NCI-H82 (cell line): Measurements from ENCODE around the gene DLX5.
A peak's percentile ranks its signal among the peaks of the same experiment; 100 is the strongest.

Experiments
- DNase-seq: peaks from one replicate; lab custom pipeline; 2025; lab: John Stamatoyannopoulos, UW

The DLX5 gene

GRCh38 chr7:97005183-97006054 lies 19.2 kb downstream of the DLX5 start, which contains the start of gene DLX6:
Gene DLX6, plus strand, starts transcription at chr7:97005553. Its CDS starts 425 bp downstream, at chr7:97005978.
- peak; percentile 98 for DNase-seq

DNA sequence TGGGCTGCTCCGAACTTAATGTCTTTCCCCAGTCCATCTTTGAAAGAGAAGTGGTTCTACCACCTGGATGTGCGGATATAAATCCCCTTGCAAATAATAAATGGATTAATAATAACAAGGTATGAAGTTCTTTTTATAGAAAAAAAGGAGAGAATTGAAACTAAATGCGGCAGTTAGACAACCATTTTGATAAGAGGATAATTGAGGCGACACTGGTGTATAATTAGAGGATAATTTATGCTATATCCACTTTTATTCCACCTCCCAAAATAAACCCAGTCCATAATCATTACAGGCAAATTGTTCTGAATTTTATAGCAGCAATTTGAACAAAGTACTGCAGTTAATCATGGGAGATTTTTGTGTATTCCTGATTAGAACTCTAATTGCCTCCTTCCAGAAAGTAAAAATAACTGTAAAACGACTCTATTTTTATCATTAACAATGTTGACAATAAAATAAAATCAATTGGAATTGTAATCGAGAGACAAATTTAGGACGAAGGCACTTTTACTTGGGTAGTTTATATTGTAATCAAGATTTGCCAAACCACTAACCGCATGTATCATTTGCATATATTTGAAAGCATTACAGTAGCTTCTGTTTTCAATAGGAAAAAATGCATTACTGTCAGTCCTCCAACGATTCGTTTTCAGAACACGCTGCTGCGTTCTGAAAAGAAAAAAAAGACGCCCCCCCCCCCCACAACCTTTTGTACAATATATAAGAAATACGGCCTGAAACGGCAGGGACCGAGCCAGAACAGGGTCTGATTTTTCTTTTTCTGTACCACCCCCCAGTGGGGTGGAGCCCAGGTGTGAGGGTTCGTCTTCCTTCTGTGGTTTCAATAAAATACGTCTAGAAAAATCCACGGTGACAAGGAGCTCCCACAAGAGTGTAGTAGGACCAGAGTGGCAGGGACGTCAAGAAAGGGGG lies 20.1 kb downstream of the DLX5 start:
- DNase-seq = no peak

DNA sequence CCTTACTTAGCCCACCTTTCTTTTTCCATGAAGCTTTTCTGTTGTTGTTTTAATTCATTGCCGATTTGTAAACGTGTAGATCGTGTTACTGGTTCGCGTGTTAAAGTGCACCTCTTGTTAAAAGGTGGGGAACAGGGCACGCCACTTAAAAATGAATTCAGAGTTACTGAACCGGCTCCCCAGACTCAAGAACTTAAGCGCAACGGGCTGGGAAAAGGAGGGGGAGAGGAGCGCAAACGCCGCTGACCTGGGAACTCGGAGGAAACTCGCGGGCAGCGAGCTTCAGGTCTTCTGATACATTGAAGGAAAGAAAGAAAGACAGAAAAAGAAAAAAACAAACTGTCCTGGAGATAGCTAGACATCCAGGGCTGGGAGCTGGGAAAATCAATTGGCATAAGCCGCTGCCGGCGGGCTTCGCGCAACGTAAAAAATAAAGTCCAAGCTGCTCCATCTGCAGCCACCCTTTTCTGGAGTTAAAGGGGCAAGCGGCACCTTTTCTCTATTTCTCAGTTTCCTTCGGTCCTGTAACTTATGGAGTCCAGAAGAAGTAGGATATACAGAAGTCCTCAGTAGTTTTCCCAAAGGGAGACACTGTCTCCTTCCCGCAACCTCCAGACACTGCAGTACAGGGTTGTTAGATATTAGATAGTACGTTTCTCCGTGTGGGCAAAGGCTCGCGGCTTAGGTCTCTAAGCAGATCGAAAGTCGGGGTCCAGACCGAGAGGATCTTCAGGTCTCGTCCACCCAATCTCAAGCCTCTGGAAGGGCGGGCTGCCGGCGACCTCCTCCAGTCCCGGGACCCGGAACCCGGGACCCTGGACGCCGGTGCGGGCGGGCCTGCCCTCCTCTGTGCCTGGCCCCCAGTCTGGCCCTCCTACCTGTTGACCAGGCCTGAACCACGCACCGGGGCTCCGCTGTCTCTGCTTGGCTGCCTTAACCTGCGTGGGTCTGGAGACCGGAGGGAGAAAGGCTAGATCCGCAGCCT lies 21.1 kb downstream of the DLX5 start:
- DNase-seq = no peak

GRCh38 chr7:97002555-97003261 lies 21.9 kb downstream of the DLX5 start:
- DNase-seq = no peak

GRCh38 chr7:97001656-97002554 lies 22.7 kb downstream of the DLX5 start:
- no peak for DNase-seq

- no peak for DNase-seq
Observed at GRCh38 chr7:97001221-97001620, 23.4 kb downstream of the DLX5 start.

DNA sequence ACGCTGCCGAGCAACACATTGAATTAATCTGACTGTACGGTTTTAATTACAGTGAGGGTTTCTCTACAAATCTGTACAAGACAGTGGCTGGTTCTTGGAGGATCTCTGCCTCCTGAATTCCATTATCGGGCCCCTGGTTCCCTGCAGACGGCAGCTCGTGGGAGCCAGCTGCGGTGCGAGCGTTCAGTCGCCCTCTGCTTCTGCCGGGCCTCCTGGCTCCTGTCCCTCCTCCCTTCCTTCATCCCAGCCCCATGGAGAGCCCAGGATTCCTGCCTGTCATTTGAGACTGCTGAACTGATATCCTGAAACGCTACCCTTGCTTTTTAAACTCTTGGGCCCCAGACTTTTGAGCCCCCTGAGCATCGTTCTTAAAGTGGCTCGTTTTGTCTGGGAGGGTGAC lies 25.9 kb downstream of the DLX5 start:
- DNase-seq = peak; percentile 23

DNA sequence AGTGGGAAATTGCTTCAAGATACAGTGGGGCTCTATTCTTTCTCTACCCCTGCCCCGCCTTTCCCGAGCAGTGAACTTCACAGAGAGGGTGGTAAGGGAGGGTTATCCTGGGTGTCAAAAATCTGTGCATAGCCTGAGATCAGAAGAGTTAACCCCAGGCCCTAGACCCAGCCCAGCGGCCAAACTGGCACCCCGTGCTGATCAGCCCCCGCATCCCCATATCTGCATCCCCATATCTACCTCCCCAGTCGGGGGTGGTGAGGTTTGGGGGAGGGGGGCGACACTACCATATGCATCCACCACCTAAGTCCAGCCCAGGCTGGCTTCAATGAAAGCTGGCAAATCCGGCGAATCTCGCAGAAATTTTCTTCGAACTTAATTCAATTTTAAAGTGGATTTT lies 26.3 kb downstream of the DLX5 start:
- DNase-seq = no peak

DNA sequence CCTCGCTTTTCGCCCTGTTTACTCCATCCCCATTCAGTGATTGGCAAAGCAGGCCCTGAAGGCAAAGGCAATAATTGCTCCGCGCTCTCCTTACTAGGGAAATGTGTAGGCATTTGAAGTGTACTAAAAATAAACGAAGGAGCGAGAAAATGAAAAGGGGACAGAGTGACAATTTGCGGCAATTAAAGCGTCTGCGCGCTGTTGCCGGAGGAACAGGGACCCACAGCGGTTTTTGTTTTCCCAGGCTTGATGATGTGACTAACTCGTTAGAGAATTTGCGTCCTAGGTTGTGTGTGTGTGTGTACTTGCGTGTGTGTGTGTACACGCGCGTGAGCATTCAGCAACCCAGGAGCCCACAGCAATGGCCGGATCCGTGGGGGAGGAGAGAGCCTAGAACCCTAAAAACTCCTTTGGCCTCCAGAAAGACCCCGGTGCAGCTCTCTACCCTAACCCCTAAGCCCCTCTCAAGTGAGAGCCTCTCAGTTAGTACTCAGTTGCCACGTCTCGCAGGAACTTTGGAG lies 27.1 kb downstream of the DLX5 start:
- DNase-seq = no peak

- DNase-seq = no peak
Observed at GRCh38 chr7:96996958-96997511, 27.6 kb downstream of the DLX5 start.

DNA sequence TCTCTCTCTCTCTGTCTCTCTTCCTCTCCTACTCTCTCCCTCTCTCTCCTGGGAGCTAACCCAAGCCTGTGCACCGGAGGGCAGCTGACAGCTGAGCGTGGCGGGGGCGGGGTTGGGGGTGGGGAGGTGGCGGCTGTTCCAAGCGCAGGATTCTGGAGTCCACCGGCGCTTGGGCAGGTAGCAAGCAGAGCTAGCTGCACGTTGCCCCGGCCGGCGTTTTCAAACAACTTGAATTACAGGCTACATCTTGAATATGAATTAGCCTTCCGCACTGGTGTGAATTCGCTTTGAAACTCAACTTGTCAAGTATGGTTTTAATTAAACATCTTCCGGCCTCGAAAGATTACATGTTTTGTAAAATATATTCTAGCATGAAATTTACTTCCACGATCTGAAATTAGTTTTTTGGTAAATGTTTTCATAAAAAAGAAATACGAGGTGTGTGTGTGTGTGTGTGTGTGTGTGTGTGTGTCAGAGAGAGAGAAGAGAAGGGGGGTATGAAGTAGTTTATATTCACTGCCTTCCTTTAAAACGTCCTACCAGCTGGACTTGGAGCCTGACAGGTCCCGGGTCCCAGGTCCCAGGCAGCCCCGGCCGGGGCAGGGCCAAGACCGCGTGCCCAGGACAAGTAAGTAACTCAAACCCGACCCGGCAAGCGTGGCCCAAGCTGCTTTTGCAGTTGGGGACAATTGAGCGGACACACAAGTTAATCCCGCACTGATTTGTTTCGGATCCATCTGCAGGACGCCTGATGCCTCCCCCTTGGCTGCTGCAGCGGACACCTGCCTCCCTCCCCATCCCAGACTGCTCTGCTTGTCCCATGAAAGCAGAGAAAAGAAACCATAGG lies 28.3 kb downstream of the DLX5 start:
- DNase-seq = peak; percentile 58

DNA sequence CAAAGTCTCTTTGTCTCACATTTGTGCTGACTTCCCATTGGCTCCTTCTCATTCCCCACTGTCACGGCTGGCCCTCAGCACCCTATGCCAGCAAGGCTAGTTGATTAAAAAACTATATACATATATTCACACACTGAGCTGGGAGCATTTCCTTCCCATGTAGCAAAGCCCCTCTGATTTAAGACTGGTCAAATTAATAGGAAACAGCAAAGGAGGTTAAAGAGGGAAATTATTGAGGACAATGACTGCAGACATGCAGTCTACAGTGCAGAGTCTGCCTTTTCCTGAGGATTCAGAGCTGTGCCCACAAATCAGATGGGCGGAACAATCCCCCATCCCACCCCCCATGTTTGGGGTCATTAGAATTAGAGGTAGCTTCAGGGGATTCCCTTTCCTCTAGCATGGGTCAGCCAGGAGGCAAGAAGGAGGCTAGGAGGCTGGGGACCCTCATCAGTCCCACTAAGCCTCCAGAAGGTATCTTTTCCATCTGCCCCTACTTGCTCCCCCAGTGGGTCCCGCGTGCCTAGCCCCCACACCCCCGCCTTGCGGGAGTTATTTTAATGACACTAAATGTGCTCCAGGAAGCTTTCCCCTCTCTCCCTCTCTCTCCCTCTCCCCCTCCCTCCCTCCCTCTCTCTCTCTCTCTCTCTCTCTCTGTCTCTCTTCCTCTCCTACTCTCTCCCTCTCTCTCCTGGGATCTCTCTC lies 29.1 kb downstream of the DLX5 start:
- peak; percentile 50 for DNase-seq

GRCh38 chr7:96993980-96994379 lies 30.7 kb downstream of the DLX5 start:
- no peak for DNase-seq

DNA sequence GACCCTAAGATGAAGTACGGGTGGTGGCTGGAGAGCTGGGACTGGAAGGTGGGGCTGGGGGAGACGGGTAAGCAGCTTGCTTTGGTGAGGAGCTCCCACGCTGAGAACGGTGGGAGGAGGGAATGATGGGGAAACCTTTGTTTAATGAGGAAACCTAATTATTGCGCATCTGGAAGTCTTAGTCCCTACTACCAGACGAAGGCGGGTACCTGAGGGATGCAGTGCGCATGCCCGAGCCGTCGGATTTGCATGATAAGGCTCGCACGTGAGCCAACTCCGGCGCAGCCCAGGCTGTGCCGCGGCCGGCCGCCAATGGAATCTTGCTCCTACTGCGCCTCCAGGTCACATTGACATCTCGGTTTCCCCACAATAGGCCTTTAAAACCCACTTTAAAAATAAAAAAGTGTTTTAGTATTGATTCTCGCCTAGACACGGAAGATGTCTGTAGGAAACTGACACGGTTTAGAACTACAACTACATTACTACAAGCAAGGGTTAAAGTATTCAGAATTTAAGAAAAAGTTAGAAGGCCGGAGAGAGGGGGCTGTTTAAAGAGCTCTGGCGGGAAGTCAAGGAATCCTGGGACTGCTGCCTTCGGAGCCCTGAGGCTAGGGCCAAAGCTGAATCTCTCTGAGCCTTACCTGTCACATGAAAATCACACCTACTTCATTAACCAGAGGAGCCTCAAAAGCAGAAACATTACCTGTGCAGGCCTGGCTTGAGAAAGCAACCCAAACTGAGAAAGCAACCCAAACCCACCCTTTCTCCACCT lies 31.4 kb downstream of the DLX5 start:
- no peak for DNase-seq

GRCh38 chr7:96992192-96993005 lies 32.2 kb downstream of the DLX5 start:
- DNase-seq = no peak
